ENCODE measurements around the gene FAM219B.

DNA sequence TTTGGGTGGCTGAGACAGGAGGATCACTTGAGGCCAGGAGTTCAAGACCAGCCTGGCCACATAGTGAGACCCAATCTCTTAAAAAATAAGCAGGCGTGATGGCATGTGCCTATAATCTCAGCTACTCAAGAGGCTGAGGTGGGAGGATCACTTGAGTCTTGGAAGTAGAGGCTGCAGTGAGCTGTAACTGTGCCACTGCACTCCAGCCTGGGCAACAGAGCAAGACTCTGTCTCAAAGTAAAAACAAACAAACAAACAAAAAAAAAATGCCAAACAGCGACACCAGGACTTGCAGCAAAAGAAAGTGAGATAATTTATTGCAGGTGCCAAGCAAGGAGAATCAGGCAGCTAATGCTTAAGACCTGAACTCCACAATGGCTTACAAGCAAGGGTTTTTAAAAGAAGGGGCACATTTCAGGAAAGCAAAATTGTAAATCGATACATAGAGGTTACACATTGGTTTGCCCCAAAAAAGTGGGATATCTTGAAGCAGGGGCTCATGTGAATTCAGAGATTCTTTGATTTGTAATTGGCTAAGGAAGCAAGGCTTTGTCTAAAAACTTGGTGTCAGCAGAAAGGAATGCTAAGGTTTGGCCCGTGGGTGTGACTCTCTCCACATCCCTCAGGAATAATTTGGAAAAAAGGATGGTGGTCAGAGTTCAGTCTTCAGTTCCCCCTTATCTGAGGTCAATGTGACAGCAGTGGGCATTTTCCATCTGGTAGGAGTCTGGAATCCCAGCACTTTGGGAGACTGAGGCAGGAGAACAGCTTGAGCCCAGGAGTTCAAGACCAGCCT is 22.0 kb downstream of the FAM219B start:
- no peak for TF ChIP-seq MXI1 (IDR thresholded peaks at IDR 0.05; ENCODE audit: borderline replicate concordance, low read depth, low read length)
- no peak for TF ChIP-seq POLR2A (IDR thresholded peaks at IDR 0.05; ENCODE audit: low read depth, low read length)
- TF ChIP-seq, protein P1, sequence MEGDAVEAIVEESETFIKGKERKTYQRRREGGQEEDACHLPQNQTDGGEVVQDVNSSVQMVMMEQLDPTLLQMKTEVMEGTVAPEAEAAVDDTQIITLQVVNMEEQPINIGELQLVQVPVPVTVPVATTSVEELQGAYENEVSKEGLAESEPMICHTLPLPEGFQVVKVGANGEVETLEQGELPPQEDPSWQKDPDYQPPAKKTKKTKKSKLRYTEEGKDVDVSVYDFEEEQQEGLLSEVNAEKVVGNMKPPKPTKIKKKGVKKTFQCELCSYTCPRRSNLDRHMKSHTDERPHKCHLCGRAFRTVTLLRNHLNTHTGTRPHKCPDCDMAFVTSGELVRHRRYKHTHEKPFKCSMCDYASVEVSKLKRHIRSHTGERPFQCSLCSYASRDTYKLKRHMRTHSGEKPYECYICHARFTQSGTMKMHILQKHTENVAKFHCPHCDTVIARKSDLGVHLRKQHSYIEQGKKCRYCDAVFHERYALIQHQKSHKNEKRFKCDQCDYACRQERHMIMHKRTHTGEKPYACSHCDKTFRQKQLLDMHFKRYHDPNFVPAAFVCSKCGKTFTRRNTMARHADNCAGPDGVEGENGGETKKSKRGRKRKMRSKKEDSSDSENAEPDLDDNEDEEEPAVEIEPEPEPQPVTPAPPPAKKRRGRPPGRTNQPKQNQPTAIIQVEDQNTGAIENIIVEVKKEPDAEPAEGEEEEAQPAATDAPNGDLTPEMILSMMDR (conservative IDR thresholded peaks at IDR 0.05; ENCODE audit: low read depth, low read length) = no peak
